Natural killer cell (primary cell): Measurements from ENCODE around the gene PDE11A. TPM values are rescaled to one million over a fixed set of nuclear protein-coding genes. Genes with fewer than 3 reads are reported as not detected.

Source experiments
- ATAC-seq, 3 donors: fragments of 150-1000 bp in 2 of 3; fragments of 200-7000 bp in 1 of 3; cut with Tn5 transposase; 1 replicate in 1 of 3; 2 replicates in 2 of 3; pipeline ENCODE4 v1.10.0; 2021; ENCODE audit warnings: mild to moderate bottlenecking in 2 of 3, moderate library complexity in 2 of 3
- DNase-seq, 2 donors: peaks; one replicate each; pipeline versions ENCODE4 v3.0.0 to v3.0.0-alpha.2; 2013 to 2021; ENCODE audit warnings: mixed read lengths in 1 of 2
- H3K27ac ChIP-seq: one replicate; pipeline ENCODE4 v1.5.1; 2013; ENCODE audit warnings: mild to moderate bottlenecking, low read length
- H3K27me3 ChIP-seq: one replicate; pipeline ENCODE4 v1.6.1; 2013; ENCODE audit warnings: low read length; ENCODE audit not compliant: control insufficient read depth, insufficient read depth
- H3K36me3 ChIP-seq: one replicate; pipeline ENCODE4 v1.6.1; 2013; ENCODE audit warnings: low read length; ENCODE audit not compliant: control insufficient read depth, insufficient read depth
- H3K4me1 ChIP-seq: one replicate; pipeline ENCODE4 v1.6.1; 2013; ENCODE audit warnings: low read length; ENCODE audit not compliant: control insufficient read depth, insufficient read depth
- H3K4me3 ChIP-seq: one replicate; pipeline ENCODE4 v1.5.1; 2013; ENCODE audit warnings: low read length
- H3K9me3 ChIP-seq: one replicate; pipeline ENCODE4 v1.6.1; 2013; ENCODE audit warnings: low read length; ENCODE audit not compliant: control insufficient read depth, insufficient read depth
- H3K27ac Mint-ChIP-seq, 2 donors: one replicate each; pipeline ENCODE4 v1.8.0; 2022; ENCODE audit warnings: mild to moderate bottlenecking in 2 of 2, mixed read lengths in 2 of 2, moderate library complexity in 1 of 2
- H3K27me3 Mint-ChIP-seq, 2 donors: one replicate each; pipeline ENCODE4 v1.8.0; 2022; ENCODE audit warnings: low read depth in 2 of 2, mixed read lengths in 2 of 2
- H3K36me3 Mint-ChIP-seq: one replicate; pipeline ENCODE4 v1.8.0; 2022; ENCODE audit warnings: mixed read lengths
- H3K4me1 Mint-ChIP-seq, 2 donors: one replicate each; pipeline ENCODE4 v1.8.0; 2022; ENCODE audit warnings: mixed read lengths in 2 of 2
- H3K4me3 Mint-ChIP-seq: one replicate; pipeline ENCODE4 v1.8.0; 2022; ENCODE audit warnings: mild to moderate bottlenecking, moderate library complexity, mixed read lengths
- H3K9me3 Mint-ChIP-seq, 2 donors: one replicate each; pipeline ENCODE4 v1.8.0; 2022; ENCODE audit warnings: mixed read lengths in 2 of 2
- WGBS: methylation state at CpG from one replicate; pipeline ENCODE4 v1.1.7; 2013; ENCODE audit warnings: missing lambda C conversion rate; ENCODE audit not compliant: insufficient coverage; 5-methylcytosine and 5-hydroxymethylcytosine counted together
- intact Hi-C: fragments of 100-400 bp; cut with micrococcal nuclease; formaldehyde crosslinking; loops from one replicate; pipeline ENCODE4 v1.14.2; 2022
- total RNA-seq, 4 donors: library from RNA; stranded (reverse); fragments of 120-200 nt in 1 of 4; gene quantifications; one replicate each; pipeline versions ENCODE4 v1.2.3 to v1.2.4, GENCODE V29; 2013 to 2022
- TF ChIP-seq, protein P1 (sequence below): fragments of 200-600 bp; IDR thresholded peaks from one replicate; pipeline ENCODE4 v1.8.0; 2022; ENCODE audit warnings: antibody characterized with exemption

Gene PDE11A
- total RNA-seq, 3 donors from 2014 or later (not counting 1 experiment from before 2014, with no cell fraction given), result not detected

DNA sequence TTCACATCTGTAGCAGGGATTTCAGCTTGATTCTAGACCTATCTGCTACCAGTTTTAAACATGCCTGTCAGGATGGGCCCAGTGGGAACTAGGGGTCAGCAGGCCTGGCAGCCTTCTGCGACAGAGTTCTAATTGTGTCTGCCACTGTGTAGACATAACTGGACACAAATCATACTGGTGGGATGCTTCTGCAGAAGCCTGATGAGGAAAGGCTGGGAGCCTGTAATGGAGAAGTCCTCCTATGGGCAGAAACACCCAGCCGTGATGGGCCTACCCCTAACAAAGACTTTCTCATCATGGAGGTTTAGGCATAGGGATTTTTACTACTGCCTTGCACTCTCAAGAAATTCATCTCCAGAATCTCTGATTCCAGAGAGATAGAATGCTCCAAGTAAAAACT, 166.9 kb downstream of the PDE11A start:
- H3K36me3 ChIP-seq, result no peaks in the 10 kb centered on the region
- DNase-seq, result no peak
- H3K4me1 ChIP-seq, result peaks cover 4% of the 10 kb centered on the region
- no peak overlapping the region for H3K27ac ChIP-seq
- 95% methylated on average over 2 of the region's 2 CpGs for WGBS
- no peak for ATAC-seq
- H3K4me3 Mint-ChIP-seq, result no peak overlapping the region
- no peaks in the 10 kb centered on the region for H3K36me3 Mint-ChIP-seq
- no peaks in the 10 kb centered on the region for H3K27me3 Mint-ChIP-seq
- H3K4me3 ChIP-seq, result no peak overlapping the region
- H3K27me3 ChIP-seq, result no peaks in the 10 kb centered on the region
- H3K9me3 Mint-ChIP-seq, result no peaks in the 10 kb centered on the region
- H3K4me1 Mint-ChIP-seq, result peaks cover 0 to 10% of the 10 kb centered on the region in 2 donors
- TF ChIP-seq, protein P1, sequence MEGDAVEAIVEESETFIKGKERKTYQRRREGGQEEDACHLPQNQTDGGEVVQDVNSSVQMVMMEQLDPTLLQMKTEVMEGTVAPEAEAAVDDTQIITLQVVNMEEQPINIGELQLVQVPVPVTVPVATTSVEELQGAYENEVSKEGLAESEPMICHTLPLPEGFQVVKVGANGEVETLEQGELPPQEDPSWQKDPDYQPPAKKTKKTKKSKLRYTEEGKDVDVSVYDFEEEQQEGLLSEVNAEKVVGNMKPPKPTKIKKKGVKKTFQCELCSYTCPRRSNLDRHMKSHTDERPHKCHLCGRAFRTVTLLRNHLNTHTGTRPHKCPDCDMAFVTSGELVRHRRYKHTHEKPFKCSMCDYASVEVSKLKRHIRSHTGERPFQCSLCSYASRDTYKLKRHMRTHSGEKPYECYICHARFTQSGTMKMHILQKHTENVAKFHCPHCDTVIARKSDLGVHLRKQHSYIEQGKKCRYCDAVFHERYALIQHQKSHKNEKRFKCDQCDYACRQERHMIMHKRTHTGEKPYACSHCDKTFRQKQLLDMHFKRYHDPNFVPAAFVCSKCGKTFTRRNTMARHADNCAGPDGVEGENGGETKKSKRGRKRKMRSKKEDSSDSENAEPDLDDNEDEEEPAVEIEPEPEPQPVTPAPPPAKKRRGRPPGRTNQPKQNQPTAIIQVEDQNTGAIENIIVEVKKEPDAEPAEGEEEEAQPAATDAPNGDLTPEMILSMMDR, result no peak
- H3K9me3 ChIP-seq, result no peaks in the 10 kb centered on the region
- intact Hi-C loops, result no loop called here
- no peak overlapping the region for H3K27ac Mint-ChIP-seq

DNA sequence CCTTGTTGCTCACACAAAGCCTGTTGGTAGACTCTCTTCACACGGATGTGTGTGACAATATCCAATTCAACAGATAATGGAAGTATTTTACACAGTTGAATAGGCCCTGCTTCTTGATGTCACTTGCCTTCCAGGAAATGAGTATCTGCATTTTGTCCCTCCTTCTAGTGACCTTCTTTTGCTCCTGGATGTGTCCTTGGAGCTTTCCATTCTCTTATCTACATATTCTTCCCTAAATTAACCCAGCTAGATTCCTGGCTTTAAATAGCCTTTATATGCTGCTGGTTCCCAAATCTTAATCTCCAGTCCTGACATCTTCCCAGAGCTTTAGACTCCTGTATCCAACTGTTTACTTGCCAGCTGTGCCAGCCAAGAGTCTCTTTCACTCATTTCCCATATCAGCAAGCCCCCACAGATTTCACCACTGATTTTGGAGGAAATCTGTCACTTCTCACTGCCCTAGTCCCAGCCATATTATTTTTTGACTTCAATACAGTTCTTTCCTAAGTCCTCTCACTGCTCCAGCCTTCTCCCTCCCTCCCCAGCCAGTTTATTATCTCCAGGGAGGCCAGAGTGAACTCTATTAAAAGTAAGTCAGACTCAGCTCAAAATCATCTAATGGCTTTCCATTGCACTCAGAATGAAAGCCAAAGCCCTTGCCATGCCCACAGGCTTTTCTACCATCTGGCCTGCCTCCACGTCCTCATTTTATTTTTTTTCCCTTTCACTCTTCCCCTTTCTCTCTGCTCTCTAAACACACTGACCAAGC, 170.0 kb downstream of the PDE11A start:
- Histone ChIP-seq H3K36me3 (no peaks in the 10 kb centered on the region), H3K4me3 (no peak overlapping the region), H3K9me3 (no peaks in the 10 kb centered on the region), H3K27me3 (no peaks in the 10 kb centered on the region), H3K4me1 (no peaks in the 10 kb centered on the region), H3K27ac (no peak overlapping the region)
- Mint-ChIP-seq H3K9me3 (no peaks in the 10 kb centered on the region), H3K4me3 (no peak overlapping the region), H3K27ac (no peak overlapping the region), H3K4me1 (peaks cover 0 to 4% of the 10 kb centered on the region in 2 donors), H3K27me3 (no peaks in the 10 kb centered on the region), H3K36me3 (no peaks in the 10 kb centered on the region)
- TF ChIP-seq, protein P1, result no peak
- intact Hi-C loops, result no loop called here
- 69% methylated on average over 2 of the region's 2 CpGs for WGBS
- ATAC-seq, result no peak
- no peak for DNase-seq

DNA sequence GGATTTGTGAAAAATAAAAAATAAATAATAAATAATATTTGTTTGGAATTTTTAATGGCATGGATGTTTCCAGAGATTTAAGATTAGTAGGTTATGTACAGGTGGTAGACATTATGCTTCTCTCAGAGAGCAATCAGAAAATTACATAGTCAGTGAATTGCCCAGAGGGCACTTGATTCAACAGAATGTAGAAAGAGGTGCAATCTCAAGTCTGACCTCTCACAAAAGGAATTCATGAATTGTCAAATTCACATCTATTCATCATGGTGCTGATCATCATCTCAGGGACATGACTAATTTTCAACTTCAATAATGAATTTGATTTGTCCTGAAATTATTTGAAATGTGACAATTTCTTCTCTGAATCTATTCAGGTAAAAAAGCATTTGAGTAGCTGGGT, 172.5 kb downstream of the PDE11A start:
- Mint-ChIP-seq H3K4me1 (no peaks in the 10 kb centered on the region), H3K4me3 (no peak overlapping the region), H3K9me3 (no peaks in the 10 kb centered on the region), H3K27me3 (no peaks in the 10 kb centered on the region), H3K27ac (no peak overlapping the region), H3K36me3 (no peaks in the 10 kb centered on the region)
- Histone ChIP-seq H3K9me3 (no peaks in the 10 kb centered on the region), H3K27ac (no peak overlapping the region), H3K27me3 (no peaks in the 10 kb centered on the region), H3K36me3 (no peaks in the 10 kb centered on the region), H3K4me1 (no peaks in the 10 kb centered on the region), H3K4me3 (no peak overlapping the region)
- TF ChIP-seq, protein P1, result no peak
- DNase-seq (no peak), ATAC-seq (no peak)
- intact Hi-C loops, result no loop called here

DNA sequence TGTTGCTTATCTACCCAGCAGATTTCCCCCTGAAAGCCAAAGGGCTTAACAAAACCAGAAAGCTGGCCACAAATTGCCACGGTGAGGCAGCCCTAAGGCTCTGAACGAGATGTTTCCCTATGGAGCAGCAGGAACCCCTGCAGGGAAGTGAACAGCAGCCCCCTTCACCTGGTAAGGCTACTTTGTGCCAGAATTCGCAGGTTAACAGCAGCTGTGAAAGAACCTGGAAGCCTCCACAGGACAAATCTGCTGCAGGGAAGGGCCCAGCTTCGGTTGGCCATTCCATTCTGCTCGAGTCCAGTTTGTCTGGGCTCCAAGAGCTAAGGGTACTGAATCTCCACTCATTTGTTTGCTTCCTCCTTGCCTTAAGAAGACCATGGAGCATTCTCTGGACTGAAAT, 175.3 kb downstream of the PDE11A start:
- intact Hi-C loops, result no loop called here
- Mint-ChIP-seq H3K4me1 (no peaks in the 10 kb centered on the region), H3K4me3 (no peak overlapping the region), H3K36me3 (no peaks in the 10 kb centered on the region), H3K9me3 (no peaks in the 10 kb centered on the region), H3K27ac (no peak overlapping the region), H3K27me3 (peaks cover 0 to 7% of the 10 kb centered on the region in 2 donors)
- ATAC-seq (no peak), DNase-seq (no peak)
- no peaks in the 10 kb centered on the region for H3K4me1 ChIP-seq
- WGBS, result 83% methylated on average over 5 of the region's 5 CpGs
- no peak overlapping the region for H3K4me3 ChIP-seq
- no peaks in the 10 kb centered on the region for H3K9me3 ChIP-seq
- no peak overlapping the region for H3K27ac ChIP-seq
- no peaks in the 10 kb centered on the region for H3K27me3 ChIP-seq
- TF ChIP-seq, protein P1, result no peak
- no peaks in the 10 kb centered on the region for H3K36me3 ChIP-seq
